SK-N-SH treated with all-trans-retinoic acid at 6 μM for 48 hours (cell line): ENCODE results near the gene ALG14.

Source experiments
- ATAC-seq: fragments of 200-7000 bp; cut with Tn5 transposase; 3 replicates; pipeline ENCODE4 v1.9.1; 2020; ENCODE audit warnings: mild to moderate bottlenecking, moderate library complexity
- ARNTL ChIP-seq: fragments of 450-650 bp; formaldehyde crosslinking; IDR thresholded peaks from 2 replicates; pipeline ENCODE4 v1.5.0; 2020; ENCODE audit warnings: low read depth, mild to moderate bottlenecking, moderate library complexity, borderline replicate concordance
- BACH2 ChIP-seq: fragments of 250-450 bp; sonication (Bioruptor Pico); IDR thresholded peaks from 2 replicates; pipeline ENCODE4 v1.9.0; 2021; ENCODE audit warnings: mild to moderate bottlenecking, borderline replicate concordance
- CREB5 ChIP-seq: fragments of 250-450 bp; sonication (Bioruptor Pico); IDR thresholded peaks from 2 replicates; pipeline ENCODE4 v1.5.1; 2020; ENCODE audit warnings: low read depth, mild to moderate bottlenecking, moderate library complexity
- CSDC2 ChIP-seq: fragments of 250-450 bp; sonication (Bioruptor Pico); IDR thresholded peaks from 2 replicates; pipeline ENCODE4 v1.5.0; 2020; ENCODE audit warnings: mild to moderate bottlenecking, moderate library complexity
- ESRRG ChIP-seq: fragments of 250-450 bp; sonication (Bioruptor Pico); IDR thresholded peaks from 2 replicates; pipeline ENCODE4 v1.6.1; 2021; ENCODE audit warnings: mild to moderate bottlenecking
- ISL1 ChIP-seq: fragments of 250-450 bp; sonication (Bioruptor Pico); IDR thresholded peaks from 2 replicates; pipeline ENCODE4 v2.1.2; 2022; ENCODE audit warnings: mild to moderate bottlenecking, moderate library complexity
- OSR1 ChIP-seq: fragments of 250-450 bp; sonication (Bioruptor Pico); IDR thresholded peaks from 2 replicates; pipeline ENCODE4 v1.8.0; 2022; ENCODE audit warnings: moderate library complexity, mild to moderate bottlenecking, inconsistent platforms
- PATZ1 ChIP-seq: fragments of 250-450 bp; sonication (Bioruptor Pico); IDR thresholded peaks from 2 replicates; pipeline ENCODE4 v1.8.0; 2020; ENCODE audit warnings: mild to moderate bottlenecking, moderate library complexity, borderline replicate concordance
- POU6F1 ChIP-seq: fragments of 250-450 bp; sonication (Bioruptor Pico); IDR thresholded peaks from 2 replicates; pipeline ENCODE4 v1.8.0; 2021; ENCODE audit warnings: low read depth, mild to moderate bottlenecking, moderate library complexity, borderline replicate concordance
- PPARA ChIP-seq: fragments of 250-450 bp; sonication (Bioruptor Pico); IDR thresholded peaks from 2 replicates; pipeline ENCODE4 v1.5.0; 2020; ENCODE audit warnings: mild to moderate bottlenecking, borderline replicate concordance
- SNAI2 ChIP-seq: fragments of 250-450 bp; sonication (Bioruptor Pico); IDR thresholded peaks from 2 replicates; pipeline ENCODE4 v1.5.0; 2020; ENCODE audit warnings: mild to moderate bottlenecking, moderate library complexity
- TCF4 ChIP-seq: fragments of 250-450 bp; sonication (Bioruptor Pico); IDR thresholded peaks from 2 replicates; pipeline ENCODE4 v1.8.0; 2021; ENCODE audit warnings: mild to moderate bottlenecking, moderate library complexity, borderline replicate concordance
- TOX ChIP-seq: fragments of 250-450 bp; sonication (Bioruptor Pico); IDR thresholded peaks from 2 replicates; pipeline ENCODE4 v1.8.0; 2021; ENCODE audit warnings: mild to moderate bottlenecking, moderate library complexity, borderline replicate concordance
- TSHZ2 ChIP-seq: fragments of 250-450 bp; sonication (Bioruptor Pico); IDR thresholded peaks from 2 replicates; pipeline ENCODE4 v1.5.0; 2020; ENCODE audit warnings: mild to moderate bottlenecking, moderate library complexity
- ZC3H10 ChIP-seq: fragments of 250-450 bp; sonication (Bioruptor Pico); IDR thresholded peaks from 2 replicates; pipeline ENCODE4 v1.5.1; 2021; ENCODE audit warnings: mild to moderate bottlenecking, moderate library complexity
- ZFP3 ChIP-seq: fragments of 250-450 bp; sonication (Bioruptor Pico); IDR thresholded peaks from 2 replicates; pipeline ENCODE4 v1.5.0; 2020; ENCODE audit warnings: mild to moderate bottlenecking, moderate library complexity
- ZFP30 ChIP-seq: fragments of 450-650 bp; formaldehyde crosslinking; IDR thresholded peaks from 2 replicates; pipeline ENCODE4 v1.5.0; 2022; ENCODE audit warnings: mild to moderate bottlenecking, moderate library complexity
- ZNF565 ChIP-seq: fragments of 450-650 bp; formaldehyde crosslinking; conservative IDR thresholded peaks from 2 replicates; pipeline ENCODE4 v1.5.0; 2020; ENCODE audit warnings: low read depth, mild to moderate bottlenecking, moderate library complexity
- ZNF70 ChIP-seq: fragments of 450-650 bp; formaldehyde crosslinking; IDR thresholded peaks from 2 replicates; pipeline ENCODE4 v1.5.0; 2020; ENCODE audit warnings: mild to moderate bottlenecking, moderate library complexity
- ZNF8 ChIP-seq: fragments of 450-650 bp; formaldehyde crosslinking; IDR thresholded peaks from 2 replicates; pipeline ENCODE4 v1.5.0; 2020; ENCODE audit warnings: mild to moderate bottlenecking, moderate library complexity

Gene ALG14

GRCh38 chr1:94989398-94989797 is 83.4 kb downstream of the ALG14 start:
- no peak for ATAC-seq

GRCh38 chr1:94988356-94988755 is 84.4 kb downstream of the ALG14 start:
- no peak for TF ChIP-seq SNAI2
- no peak for TF ChIP-seq ESRRG (CRISPR knock-in tag)
- no peak for TF ChIP-seq ZNF70
- TF ChIP-seq ZNF565 (CRISPR knock-in tag) = no peak
- no peak for TF ChIP-seq POU6F1 (CRISPR knock-in tag)
- TF ChIP-seq TCF4 = no peak
- TF ChIP-seq, all 23 proteins: peak for 0
- ATAC-seq = no peak

More at GRCh38 chr1:94989398-94989797, 83.4 kb downstream of the ALG14 start:
- TF ChIP-seq PPARA (CRISPR knock-in tag) (no peak), ZNF70 (0 out of 2 replicates have a peak, but pooled peaks have one; percentile 7)

- TF ChIP-seq POU6F1 (CRISPR knock-in tag) (no peak), TSHZ2 (CRISPR knock-in tag) (no peak), ZC3H10 (CRISPR knock-in tag) (no peak), OSR1 (CRISPR knock-in tag) (no peak), PATZ1 (CRISPR knock-in tag) (no peak), ESRRG (CRISPR knock-in tag) (no peak)
- TF ChIP-seq, all 23 proteins: peak for 0
- no peak for ATAC-seq
Observed at GRCh38 chr1:94986783-94987182, 86.0 kb downstream of the ALG14 start.

- TF ChIP-seq CSDC2 (no peak), OSR1 (CRISPR knock-in tag) (no peak), CREB5 (CRISPR knock-in tag) (no peak), BACH2 (CRISPR knock-in tag) (no peak), ISL1 (CRISPR knock-in tag) (no peak), ARNTL (CRISPR knock-in tag) (no peak), ZFP30 (no peak), ZNF8 (CRISPR knock-in tag) (no peak), TSHZ2 (CRISPR knock-in tag) (no peak), ZNF70 (no peak), TOX (CRISPR knock-in tag) (no peak), PATZ1 (CRISPR knock-in tag) (no peak), ZNF565 (CRISPR knock-in tag) (no peak), SNAI2 (no peak), TCF4 (no peak), ESRRG (CRISPR knock-in tag) (no peak), ZFP3 (CRISPR knock-in tag) (no peak)
Observed at GRCh38 chr1:94983171-94983739, 89.5 kb downstream of the ALG14 start.

More at GRCh38 chr1:94983171-94983739, 89.5 kb downstream of the ALG14 start:
- peak; percentile 75 for ATAC-seq
